ENCODE results near the gene CLEC2D.
A peak's percentile ranks its signal among the peaks of the same experiment; 100 is the strongest.
"Not testable (repeated sequence)": the region's sequence is repeated elsewhere in the genome, so short reads cannot be mapped to it uniquely, and the experiment has no call there.

Gene CLEC2D, protein sequence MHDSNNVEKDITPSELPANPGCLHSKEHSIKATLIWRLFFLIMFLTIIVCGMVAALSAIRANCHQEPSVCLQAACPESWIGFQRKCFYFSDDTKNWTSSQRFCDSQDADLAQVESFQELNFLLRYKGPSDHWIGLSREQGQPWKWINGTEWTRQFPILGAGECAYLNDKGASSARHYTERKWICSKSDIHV

GRCh38 chr12:9669534-9669933, at the start of gene CLEC2D:
Gene CLEC2D (plus strand): TSS chr12:9669713. CDS start chr12:9669735, 22 bp downstream.
- no peak for DNase-seq

DNA sequence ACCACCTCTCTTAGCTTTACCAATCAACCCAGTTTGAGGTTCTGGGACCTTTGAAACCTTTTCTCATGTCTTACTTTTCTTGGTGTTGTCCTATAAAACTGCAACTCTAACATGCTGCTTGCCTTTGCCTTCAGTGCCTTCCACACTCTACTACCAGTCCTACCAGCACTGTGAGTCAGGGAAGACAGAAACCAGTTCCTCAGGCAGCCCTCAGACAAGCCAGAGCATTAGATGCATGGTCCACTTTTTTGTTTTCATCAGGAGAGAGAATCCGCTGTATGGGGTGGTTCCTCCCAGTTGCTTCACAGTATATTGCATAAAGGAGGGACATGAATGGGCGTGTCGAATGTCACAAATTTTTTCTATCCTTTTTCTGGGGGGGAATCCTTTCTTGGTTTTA, 44.5 kb upstream of the CLEC2D start:
- no peak for DNase-seq

DNA sequence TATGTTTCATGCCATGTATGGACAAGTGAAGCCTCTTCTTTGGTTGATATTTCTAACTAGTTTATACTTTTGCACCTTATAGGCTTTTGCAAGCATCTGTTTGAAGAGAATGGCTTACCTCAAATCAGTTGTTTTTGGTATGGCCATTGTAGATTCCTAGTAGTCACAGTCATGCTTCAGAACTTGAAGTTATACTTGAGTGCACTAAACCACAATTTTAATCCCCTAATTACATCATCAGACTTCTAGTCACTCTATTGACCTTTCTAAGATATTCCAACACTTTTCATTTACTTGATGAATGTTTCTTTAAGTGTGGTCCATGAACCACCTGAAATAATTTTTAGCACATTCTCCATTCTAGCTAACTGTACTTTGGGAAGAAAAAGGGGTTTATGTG, 43.2 kb upstream of the CLEC2D start:
- no peak for DNase-seq

- no peak for DNase-seq
Observed at GRCh38 chr12:9626821-9627220, 42.7 kb upstream of the CLEC2D start.

DNA sequence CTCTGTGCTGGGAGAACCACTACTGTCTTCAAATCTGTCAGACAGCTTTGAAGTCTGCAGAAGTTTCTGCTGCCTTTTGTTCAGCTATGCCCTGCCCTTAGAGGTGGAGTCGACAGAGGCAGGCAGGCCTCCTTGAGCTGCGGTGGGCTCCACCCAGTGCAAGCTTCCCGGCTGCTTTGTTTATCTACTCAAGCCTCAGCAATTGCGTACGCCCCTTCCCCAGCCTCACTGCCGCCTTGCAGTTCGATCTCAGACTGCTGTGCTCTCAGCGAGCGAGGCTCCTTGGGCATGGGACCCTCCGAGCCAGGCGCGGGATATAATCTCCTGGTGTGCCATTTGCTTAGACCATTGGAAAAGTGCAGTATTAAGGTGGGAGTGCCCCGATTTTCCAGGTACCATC, 36.7 kb upstream of the CLEC2D start:
- DNase-seq: no peak

GRCh38 chr12:9634177-9634803, 35.2 kb upstream of the CLEC2D start:
- peak in 11 of 56 donors; percentile 1 to 44 (median 15) for DNase-seq

DNA sequence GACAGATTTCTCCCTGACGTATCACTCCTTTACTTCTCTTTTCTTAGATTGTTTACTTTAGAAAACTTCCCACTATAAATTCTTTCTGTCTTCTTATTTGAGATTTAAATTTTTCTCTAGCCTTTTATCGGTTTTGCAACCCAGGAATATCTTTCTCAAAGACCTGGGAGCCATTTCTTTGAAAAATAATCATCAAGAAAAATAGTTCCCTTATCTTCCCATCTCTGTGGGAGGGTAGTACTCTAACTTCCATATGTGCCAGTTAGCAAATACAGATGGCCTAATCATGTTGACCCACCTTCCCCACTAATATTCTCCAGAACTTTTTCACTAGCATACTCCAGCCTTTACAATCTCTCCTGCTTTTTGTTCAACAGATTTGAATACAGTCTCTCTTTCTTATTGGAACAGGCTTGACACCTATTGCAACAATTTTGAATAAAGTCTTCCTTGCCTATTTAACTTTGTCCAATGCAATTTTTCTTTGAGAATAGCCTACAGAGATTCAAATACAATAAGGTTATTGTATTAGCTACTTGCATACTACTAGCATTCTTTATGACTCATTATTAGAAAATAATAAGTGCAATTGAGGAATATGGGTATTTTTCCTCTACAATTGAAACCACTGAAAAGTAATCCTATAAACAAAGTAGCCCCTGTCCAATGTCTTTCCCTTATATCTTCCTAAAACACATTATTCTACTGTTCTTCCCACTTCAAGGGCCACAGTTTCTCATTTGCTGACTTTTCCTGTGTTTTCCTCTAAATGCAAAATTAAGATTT, 34.4 kb upstream of the CLEC2D start:
- no peak for DNase-seq

DNA sequence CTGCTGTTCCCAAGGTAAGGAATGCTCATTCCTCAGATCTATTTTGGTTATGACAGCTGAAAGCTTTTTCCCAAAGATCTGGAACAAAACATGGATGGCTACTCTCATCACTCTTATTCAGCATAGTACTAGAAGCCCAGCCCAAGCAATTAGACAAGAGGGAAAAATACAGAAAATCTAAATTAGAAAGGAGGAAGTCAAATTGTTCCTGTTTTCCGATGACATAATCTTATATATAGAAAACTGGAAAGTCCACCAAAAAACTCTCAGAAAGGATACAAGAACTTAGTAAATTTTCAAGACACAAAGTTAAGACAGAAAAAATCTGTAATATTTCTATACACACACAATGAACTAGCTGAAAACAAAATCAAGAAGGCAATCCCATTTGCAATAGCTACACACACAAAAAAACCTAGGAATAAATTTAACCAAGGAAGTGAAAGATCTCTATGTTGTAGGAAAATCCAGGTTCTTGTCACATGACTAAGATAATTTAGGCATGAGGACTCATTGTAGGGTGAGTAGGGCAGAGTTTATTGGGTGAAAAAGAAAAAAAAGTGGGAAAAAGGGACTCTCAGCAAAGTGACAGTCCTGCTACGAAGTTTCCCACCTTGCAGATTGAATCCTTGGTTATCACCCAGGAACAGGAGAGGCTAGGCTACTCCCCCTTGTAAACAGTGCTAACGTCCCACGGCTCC, 33.2 kb upstream of the CLEC2D start:
- no peak for DNase-seq

DNA sequence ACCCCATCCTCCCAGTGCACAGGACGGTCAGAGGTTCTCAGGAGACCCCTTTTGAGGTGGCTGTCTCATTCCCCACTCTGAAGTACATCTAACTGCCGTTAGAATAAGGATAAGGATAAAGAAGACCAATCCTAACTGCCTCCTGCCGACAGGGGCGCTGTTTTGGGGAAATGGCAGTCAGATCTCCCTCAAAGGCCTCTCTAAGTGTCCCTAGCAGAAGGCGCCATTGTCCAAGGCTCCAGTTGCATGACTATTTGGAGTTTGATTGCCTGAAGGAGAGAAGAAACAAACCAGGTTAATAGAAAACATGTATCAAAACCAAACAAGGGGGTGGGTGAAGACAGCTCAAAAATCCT, 32.7 kb upstream of the CLEC2D start:
- DNase-seq: no peak

DNA sequence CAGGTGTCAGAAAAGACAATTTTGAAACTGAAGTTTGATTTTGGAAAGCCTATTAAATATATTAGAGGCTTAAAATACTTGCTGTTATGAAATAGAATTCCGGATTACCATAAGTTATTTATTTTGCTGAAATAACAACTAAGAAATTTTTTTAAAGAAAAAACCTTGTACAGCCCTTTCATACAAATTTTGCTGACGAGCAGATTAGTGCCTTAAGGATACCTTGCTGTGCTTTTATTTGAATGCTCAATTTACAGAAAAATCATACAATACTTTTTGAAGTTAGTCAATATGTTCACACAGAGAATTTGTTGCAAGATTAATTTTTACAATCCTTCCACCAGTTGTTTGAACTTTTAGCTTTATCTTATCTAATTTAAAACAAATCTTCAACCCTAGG, 29.5 kb upstream of the CLEC2D start:
- no peak for DNase-seq

DNA sequence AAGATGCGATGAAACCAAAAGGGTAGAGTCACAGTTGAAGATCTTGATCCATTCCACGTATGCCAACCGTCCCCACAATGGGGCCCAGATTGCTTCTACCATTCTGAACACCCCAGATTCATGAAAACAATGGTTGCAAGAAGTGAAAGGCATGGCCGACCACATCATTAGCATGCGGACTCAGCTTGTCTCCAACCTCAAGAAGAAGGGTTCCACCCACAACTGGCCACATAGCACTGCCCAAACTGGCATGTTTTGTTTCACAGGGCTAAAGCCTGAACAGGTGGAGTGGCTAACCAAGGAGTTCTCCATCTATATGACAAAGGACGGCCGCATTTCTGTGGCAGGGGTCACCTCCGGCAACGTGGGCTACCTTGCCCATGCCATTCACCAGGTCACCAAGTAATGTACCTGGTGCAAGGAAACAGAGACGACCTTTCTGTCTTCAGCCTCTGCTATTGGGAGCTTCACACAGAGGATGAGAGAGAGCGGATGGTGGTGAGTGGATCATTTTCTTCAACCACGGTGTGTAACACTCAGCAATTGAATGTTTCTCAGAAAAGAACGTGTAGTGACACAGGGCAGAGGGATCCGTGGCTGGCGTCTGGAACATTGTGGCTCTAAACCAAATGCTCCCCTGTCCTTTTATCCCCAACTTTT, 26.8 kb upstream of the CLEC2D start:
- no peak for DNase-seq

- DNase-seq: no peak
Observed at GRCh38 chr12:9643266-9643660, 26.2 kb upstream of the CLEC2D start.

DNA sequence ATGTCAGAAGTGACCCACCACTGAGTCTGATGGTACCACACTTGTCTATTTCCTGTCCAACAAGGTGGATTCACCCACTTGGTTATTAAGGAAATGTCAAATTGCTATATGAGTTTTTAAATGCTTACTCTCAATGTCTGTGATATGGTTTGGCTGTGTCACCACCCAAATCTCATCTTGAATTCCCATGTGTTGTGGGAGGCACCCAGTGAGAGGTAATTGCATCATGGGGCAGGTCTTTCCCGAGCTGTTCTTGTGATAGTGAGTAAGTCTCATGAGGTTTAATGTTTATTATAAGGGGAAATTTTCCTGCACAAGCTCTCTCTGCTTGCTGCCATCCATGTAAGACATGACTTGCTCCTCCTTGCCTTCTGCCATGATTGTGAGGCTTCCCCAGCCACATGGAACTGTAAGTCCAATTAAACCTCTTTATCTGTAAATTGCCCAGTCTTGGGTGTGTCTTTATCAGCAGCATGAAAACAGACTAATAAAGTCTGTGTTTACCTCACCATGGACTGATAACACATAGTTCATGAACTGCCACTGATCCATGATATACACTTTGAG, 24.4 kb upstream of the CLEC2D start:
- DNase-seq: not testable (repeated sequence)

- peak in 1 of 56 donors; percentile 26 for DNase-seq
Observed at GRCh38 chr12:9646794-9647781, 22.4 kb upstream of the CLEC2D start.

- DNase-seq: peak in 40 of 56 donors; percentile 10 to 80 (median 40)
Observed at GRCh38 chr12:9647825-9648700, 21.4 kb upstream of the CLEC2D start.

- DNase-seq: peak in 1 of 56 donors; percentile 45
Observed at GRCh38 chr12:9648701-9649531, 20.6 kb upstream of the CLEC2D start.

DNA sequence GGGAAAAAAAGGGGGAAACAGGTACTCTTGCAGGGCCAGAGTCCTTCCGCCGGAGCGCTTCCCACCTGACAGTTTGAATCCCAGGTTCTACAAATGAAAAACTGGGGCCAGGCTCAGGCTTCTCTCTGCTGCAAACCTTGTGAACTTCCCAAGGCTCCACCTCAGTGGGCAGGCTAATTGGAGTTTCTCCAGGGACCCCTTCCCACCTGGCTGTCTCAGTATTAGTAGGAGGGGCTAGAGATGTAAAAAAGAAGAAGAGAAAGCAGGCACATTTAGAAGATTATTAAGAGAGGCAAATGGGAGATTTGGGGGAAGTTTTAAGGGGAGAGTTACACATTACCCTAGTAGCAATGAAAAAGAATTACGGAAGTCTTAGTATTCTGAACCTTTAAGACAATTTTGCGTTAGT, 20.0 kb upstream of the CLEC2D start:
- peak in 1 of 56 donors; percentile 1 for DNase-seq

- no peak for DNase-seq
Observed at GRCh38 chr12:9650151-9650576, 19.3 kb upstream of the CLEC2D start.

Measured in nucleus accumbens (tissue), 56 donors.